ENCODE results near the gene URB1. TPM values are rescaled to one million over a fixed set of nuclear protein-coding genes. Genes with fewer than 3 reads are reported as not detected.

Gene URB1
- polyA plus RNA-seq, 1 of the 3 experiments (the other 2 are of a cell fraction): 9.9 TPM

GRCh38 chr21:32329776-32330175 is 63.0 kb downstream of the URB1 start:
- TF ChIP-seq FOSL2 (IDR thresholded peaks at IDR 0.05; ENCODE audit: borderline replicate concordance, low read depth) (0 out of 2 replicates have a peak, but pooled peaks have one; percentile 20), REST (IDR thresholded peaks at IDR 0.05; ENCODE audit: low read depth, low read length) (no peak)
- Histone ChIP-seq H3K9me2 (no peaks in the 10 kb centered on the region), H3K4me2 (no peak overlapping the region), H2AFZ (ENCODE audit: low read depth) (no peak overlapping the region), H3K4me3 (ENCODE audit: low read depth in 2 of 2, low read length in 1 of 2) (no peak overlapping the region), H3K4me1 (ENCODE audit: control insufficient read depth in 1 of 2, insufficient read depth in 2 of 2, low read depth in 1 of 2, low read length in 1 of 2) (peaks cover 0 to 7% of the 10 kb centered on the region in 2 experiments; a peak in 1 of 4 replicates), H3K27me3 (ENCODE audit: insufficient read depth) (no peaks in the 10 kb centered on the region), H3K9me3 (0 out of 2 replicates have a peak, but pooled peaks cover 8% of the 10 kb centered on the region), H3K36me3 (replicated peaks in 1 of 2; ENCODE audit: control insufficient read depth in 1 of 2, insufficient read depth in 2 of 2, low read length in 1 of 2) (peaks cover 96 to 97% of the 10 kb centered on the region in 2 experiments), H3K79me2 (ENCODE audit: insufficient read depth) (peaks cover 23% of the 10 kb centered on the region; the same call in 1 of the 2 replicates), H3F3A (replicated peaks; ENCODE audit: insufficient read depth) (peaks cover 46% of the 10 kb centered on the region), H3K9ac (no peak overlapping the region), H4K20me1 (ENCODE audit: insufficient read depth) (no peaks in the 10 kb centered on the region), H3K27ac (ENCODE audit: low read depth in 2 of 2, low read length in 1 of 2) (peak overlapping the region in 1 of 2 experiments; percentile 62; a peak in 2 of 4 replicates)
- DNase-seq: no peak
- 94% methylated on average over 3 of the region's 3 CpGs for WGBS (ENCODE audit: low lambda C conversion rate)
- ChIA-PET POLR2A (no interaction called here), CTCF (interaction anchor here (1.3 kb wide), 1 partner anchor 39 kb away, joined by 5 read pairs; no protein-coding TSS in a partner anchor)

GRCh38 chr21:32329331-32329730 is 63.5 kb downstream of the URB1 start:
- 0 out of 2 replicates have a peak, but pooled peaks cover 8% of the 10 kb centered on the region for H3K9me3 ChIP-seq
- peak overlapping the region; percentile 3; the same call in 1 of the 2 replicates for H3K4me2 ChIP-seq
- ChIA-PET POLR2A (no interaction called here), CTCF (interaction anchor here (0.7 kb wide), 1 partner anchor 21 kb away, joined by 3 read pairs; no protein-coding TSS in a partner anchor)
- H3K4me1 ChIP-seq (ENCODE audit: control insufficient read depth in 1 of 2, insufficient read depth in 2 of 2, low read depth in 1 of 2, low read length in 1 of 2): peaks cover 0 to 7% of the 10 kb centered on the region in 2 experiments; a peak in 1 of 4 replicates
- no peak overlapping the region for H2AFZ ChIP-seq (ENCODE audit: low read depth)
- no peaks in the 10 kb centered on the region for H4K20me1 ChIP-seq (ENCODE audit: insufficient read depth)
- H3K4me3 ChIP-seq (ENCODE audit: low read depth in 2 of 2, low read length in 1 of 2): no peak overlapping the region
- no peak for TF ChIP-seq POLR2AphosphoS5 (IDR thresholded peaks at IDR 0.05; ENCODE audit: low read depth, low read length)
- 0 out of 2 replicates have a peak, but pooled peaks have one; percentile 15 for TF ChIP-seq PBX3 (IDR thresholded peaks at IDR 0.05)
- H3K27ac ChIP-seq (ENCODE audit: low read depth in 2 of 2, low read length in 1 of 2): peak overlapping the region in 1 of 2 experiments; percentile 62; a peak in 3 of 4 replicates
- H3K27me3 ChIP-seq (ENCODE audit: insufficient read depth): no peaks in the 10 kb centered on the region
- 86% methylated on average over 2 of the region's 2 CpGs for WGBS (ENCODE audit: low lambda C conversion rate)
- H3K79me2 ChIP-seq (ENCODE audit: insufficient read depth): peaks cover 23% of the 10 kb centered on the region; the same call in 1 of the 2 replicates
- DNase-seq: no peak
- no peaks in the 10 kb centered on the region for H3K9me2 ChIP-seq
- H3K9ac ChIP-seq: no peak overlapping the region
- peaks cover 46% of the 10 kb centered on the region for H3F3A ChIP-seq (replicated peaks; ENCODE audit: insufficient read depth)
- H3K36me3 ChIP-seq (replicated peaks in 1 of 2; ENCODE audit: control insufficient read depth in 1 of 2, insufficient read depth in 2 of 2, low read length in 1 of 2): peaks cover 96 to 97% of the 10 kb centered on the region in 2 experiments
